HEK293 (cell line): ENCODE data around the gene CSK.
A peak's percentile ranks its signal among the peaks of the same experiment; 100 is the strongest.

Experiments
- ZBTB21 ChIP-seq: fragments of 450-650 bp; formaldehyde crosslinking; IDR thresholded peaks from 2 replicates; pipeline ENCODE4 v1.5.1; 2017; ENCODE audit warnings: missing biosample characterization, missing genetic modification characterization
- ZFHX2 ChIP-seq: fragments of 450-650 bp; formaldehyde crosslinking; conservative IDR thresholded peaks from 2 replicates; pipeline ENCODE4 v1.5.1; 2016; ENCODE audit warnings: missing biosample characterization, missing genetic modification characterization
- ZNF274 ChIP-seq, 2 experiments: fragments of 200-500 bp in 1 of 2; fragments of 450-650 bp in 1 of 2; sonication (Bioruptor generic) in 1 of 2; formaldehyde crosslinking in 1 of 2; IDR thresholded peaks; 2 replicates each; pipeline versions ENCODE4 v1.5.1 to v1.6.1; 2014 to 2016; ENCODE audit warnings: borderline replicate concordance in 1 of 2, inconsistent platforms in 1 of 2, low read length in 1 of 2, missing biosample characterization in 1 of 2, missing genetic modification characterization in 1 of 2
- ZNF292 ChIP-seq: fragments of 450-650 bp; formaldehyde crosslinking; IDR thresholded peaks from 2 replicates; pipeline ENCODE4 v1.5.1; 2016; ENCODE audit warnings: low read depth, missing biosample characterization, missing genetic modification characterization, borderline replicate concordance
- ZNF341 ChIP-seq: fragments of 450-650 bp; formaldehyde crosslinking; IDR thresholded peaks from 2 replicates; pipeline ENCODE4; 2016; ENCODE audit warnings: low read depth, missing biosample characterization, missing genetic modification characterization
- ZNF48 ChIP-seq: fragments of 450-650 bp; formaldehyde crosslinking; IDR thresholded peaks from 2 replicates; pipeline ENCODE4 v1.5.1; 2016; ENCODE audit warnings: missing biosample characterization, missing genetic modification characterization
- ZNF501 ChIP-seq: fragments of 450-650 bp; formaldehyde crosslinking; IDR thresholded peaks from 2 replicates; pipeline ENCODE4 v1.5.1; 2016; ENCODE audit warnings: missing biosample characterization, missing genetic modification characterization
- ZNF530 ChIP-seq: fragments of 450-650 bp; formaldehyde crosslinking; IDR thresholded peaks from 2 replicates; pipeline ENCODE4 v1.5.1; 2016; ENCODE audit warnings: low read depth, missing biosample characterization, missing genetic modification characterization
- ZNF76 ChIP-seq: fragments of 450-650 bp; formaldehyde crosslinking; IDR thresholded peaks from 2 replicates; pipeline ENCODE4; 2016; ENCODE audit warnings: low read depth, missing biosample characterization, missing genetic modification characterization, borderline replicate concordance
- TF ChIP-seq, protein P1 (sequence below): fragments of 450-650 bp; formaldehyde crosslinking; IDR thresholded peaks from 2 replicates; pipeline ENCODE4 v1.5.1; 2016; ENCODE audit warnings: missing biosample characterization, missing genetic modification characterization
- TF ChIP-seq, protein P2 (sequence below): fragments of 450-650 bp; formaldehyde crosslinking; IDR thresholded peaks from 2 replicates; pipeline ENCODE4 v1.5.1; 2016; ENCODE audit warnings: missing biosample characterization, missing genetic modification characterization, low read depth
- TF ChIP-seq, protein P3 (sequence below): fragments of 450-650 bp; formaldehyde crosslinking; IDR thresholded peaks from 2 replicates; pipeline ENCODE4 v1.5.1; 2016; ENCODE audit warnings: missing biosample characterization, missing genetic modification characterization
- TF ChIP-seq, protein P4 (sequence below): fragments of 450-650 bp; formaldehyde crosslinking; IDR thresholded peaks from 2 replicates; pipeline ENCODE4 v1.5.1; 2016; ENCODE audit warnings: missing biosample characterization, missing genetic modification characterization

DNA sequence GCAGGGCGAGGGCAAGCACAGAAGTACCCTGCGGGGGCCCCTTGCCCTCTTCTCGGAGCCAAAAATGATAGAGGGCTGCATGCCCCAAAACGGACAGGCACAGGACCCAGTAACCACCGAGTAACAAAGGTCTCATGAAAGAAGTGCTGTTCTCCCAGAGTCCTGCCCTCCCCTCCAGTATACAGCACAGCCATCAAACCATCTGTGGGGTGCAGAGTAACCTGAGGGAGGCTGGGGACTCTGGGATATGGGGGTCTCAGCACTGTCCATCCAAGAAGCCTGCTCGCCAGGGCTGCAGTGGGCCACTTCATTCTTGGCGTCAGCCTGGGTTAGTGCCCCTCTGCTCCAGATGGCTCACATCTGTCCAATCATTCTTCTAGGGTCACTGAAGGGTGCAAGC lies 55.0 kb downstream of the CSK start:
- no peak for TF ChIP-seq ZNF76 (tag by site-specific recombination)
- no peak for TF ChIP-seq ZNF530 (tag by site-specific recombination)
- no peak for TF ChIP-seq ZNF274 (IDR thresholded peaks at IDR 0.05; ENCODE audit: low read length)
- no peak for TF ChIP-seq ZNF274 (tag by site-specific recombination; IDR thresholded peaks at IDR 0.05; ENCODE audit: borderline replicate concordance)
- peak; percentile 55 for TF ChIP-seq ZNF341 (tag by site-specific recombination)
- TF ChIP-seq, protein P1, sequence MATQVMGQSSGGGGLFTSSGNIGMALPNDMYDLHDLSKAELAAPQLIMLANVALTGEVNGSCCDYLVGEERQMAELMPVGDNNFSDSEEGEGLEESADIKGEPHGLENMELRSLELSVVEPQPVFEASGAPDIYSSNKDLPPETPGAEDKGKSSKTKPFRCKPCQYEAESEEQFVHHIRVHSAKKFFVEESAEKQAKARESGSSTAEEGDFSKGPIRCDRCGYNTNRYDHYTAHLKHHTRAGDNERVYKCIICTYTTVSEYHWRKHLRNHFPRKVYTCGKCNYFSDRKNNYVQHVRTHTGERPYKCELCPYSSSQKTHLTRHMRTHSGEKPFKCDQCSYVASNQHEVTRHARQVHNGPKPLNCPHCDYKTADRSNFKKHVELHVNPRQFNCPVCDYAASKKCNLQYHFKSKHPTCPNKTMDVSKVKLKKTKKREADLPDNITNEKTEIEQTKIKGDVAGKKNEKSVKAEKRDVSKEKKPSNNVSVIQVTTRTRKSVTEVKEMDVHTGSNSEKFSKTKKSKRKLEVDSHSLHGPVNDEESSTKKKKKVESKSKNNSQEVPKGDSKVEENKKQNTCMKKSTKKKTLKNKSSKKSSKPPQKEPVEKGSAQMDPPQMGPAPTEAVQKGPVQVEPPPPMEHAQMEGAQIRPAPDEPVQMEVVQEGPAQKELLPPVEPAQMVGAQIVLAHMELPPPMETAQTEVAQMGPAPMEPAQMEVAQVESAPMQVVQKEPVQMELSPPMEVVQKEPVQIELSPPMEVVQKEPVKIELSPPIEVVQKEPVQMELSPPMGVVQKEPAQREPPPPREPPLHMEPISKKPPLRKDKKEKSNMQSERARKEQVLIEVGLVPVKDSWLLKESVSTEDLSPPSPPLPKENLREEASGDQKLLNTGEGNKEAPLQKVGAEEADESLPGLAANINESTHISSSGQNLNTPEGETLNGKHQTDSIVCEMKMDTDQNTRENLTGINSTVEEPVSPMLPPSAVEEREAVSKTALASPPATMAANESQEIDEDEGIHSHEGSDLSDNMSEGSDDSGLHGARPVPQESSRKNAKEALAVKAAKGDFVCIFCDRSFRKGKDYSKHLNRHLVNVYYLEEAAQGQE (tag by site-specific recombination), result no peak
- TF ChIP-seq, protein P2, sequence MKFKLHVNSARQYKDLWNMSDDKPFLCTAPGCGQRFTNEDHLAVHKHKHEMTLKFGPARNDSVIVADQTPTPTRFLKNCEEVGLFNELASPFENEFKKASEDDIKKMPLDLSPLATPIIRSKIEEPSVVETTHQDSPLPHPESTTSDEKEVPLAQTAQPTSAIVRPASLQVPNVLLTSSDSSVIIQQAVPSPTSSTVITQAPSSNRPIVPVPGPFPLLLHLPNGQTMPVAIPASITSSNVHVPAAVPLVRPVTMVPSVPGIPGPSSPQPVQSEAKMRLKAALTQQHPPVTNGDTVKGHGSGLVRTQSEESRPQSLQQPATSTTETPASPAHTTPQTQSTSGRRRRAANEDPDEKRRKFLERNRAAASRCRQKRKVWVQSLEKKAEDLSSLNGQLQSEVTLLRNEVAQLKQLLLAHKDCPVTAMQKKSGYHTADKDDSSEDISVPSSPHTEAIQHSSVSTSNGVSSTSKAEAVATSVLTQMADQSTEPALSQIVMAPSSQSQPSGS, result no peak
- TF ChIP-seq, protein P3, sequence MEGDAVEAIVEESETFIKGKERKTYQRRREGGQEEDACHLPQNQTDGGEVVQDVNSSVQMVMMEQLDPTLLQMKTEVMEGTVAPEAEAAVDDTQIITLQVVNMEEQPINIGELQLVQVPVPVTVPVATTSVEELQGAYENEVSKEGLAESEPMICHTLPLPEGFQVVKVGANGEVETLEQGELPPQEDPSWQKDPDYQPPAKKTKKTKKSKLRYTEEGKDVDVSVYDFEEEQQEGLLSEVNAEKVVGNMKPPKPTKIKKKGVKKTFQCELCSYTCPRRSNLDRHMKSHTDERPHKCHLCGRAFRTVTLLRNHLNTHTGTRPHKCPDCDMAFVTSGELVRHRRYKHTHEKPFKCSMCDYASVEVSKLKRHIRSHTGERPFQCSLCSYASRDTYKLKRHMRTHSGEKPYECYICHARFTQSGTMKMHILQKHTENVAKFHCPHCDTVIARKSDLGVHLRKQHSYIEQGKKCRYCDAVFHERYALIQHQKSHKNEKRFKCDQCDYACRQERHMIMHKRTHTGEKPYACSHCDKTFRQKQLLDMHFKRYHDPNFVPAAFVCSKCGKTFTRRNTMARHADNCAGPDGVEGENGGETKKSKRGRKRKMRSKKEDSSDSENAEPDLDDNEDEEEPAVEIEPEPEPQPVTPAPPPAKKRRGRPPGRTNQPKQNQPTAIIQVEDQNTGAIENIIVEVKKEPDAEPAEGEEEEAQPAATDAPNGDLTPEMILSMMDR (tag by site-specific recombination), result no peak
- no peak for TF ChIP-seq ZBTB21 (tag by site-specific recombination)
- no peak for TF ChIP-seq ZFHX2 (tag by site-specific recombination)
- no peak for TF ChIP-seq ZNF501 (tag by site-specific recombination)
- TF ChIP-seq ZNF48, result no peak
- no peak for TF ChIP-seq ZNF292 (tag by site-specific recombination)
- TF ChIP-seq, protein P4, sequence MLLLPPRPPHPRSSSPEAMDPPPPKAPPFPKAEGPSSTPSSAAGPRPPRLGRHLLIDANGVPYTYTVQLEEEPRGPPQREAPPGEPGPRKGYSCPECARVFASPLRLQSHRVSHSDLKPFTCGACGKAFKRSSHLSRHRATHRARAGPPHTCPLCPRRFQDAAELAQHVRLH (tag by site-specific recombination), result no peak
